ENCODE data around the gene C16orf87. TPM values are rescaled to one million over a fixed set of nuclear protein-coding genes. Genes with fewer than 3 reads are reported as not detected.

C16orf87 gene
- total and polyA plus RNA-seq, 5 experiments from 2014 or later: 4.9 to 8.5 (median 5.7) TPM

DNA sequence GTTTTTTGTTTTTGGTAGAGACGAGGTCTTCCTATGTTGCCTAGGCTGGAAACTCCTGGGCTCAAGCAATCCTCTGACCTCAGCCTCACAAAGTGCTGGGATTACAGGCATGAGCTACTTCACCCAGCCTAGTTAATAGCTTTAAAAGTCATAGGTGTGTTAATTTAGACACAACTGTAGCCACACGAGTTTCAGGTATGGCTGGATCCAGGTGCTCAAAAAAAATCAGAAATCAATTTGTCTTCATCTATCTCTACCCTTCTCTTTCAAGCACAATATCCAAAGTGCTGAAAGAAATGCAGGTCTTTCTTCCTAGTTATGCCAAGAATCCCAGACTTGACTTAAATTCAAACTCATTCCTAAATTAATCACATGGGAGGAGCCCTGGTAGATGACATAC, 23.9 kb upstream of the C16orf87 start:
- ATAC-seq: no peak
- Mint-ChIP-seq H3K27me3 (peaks cover 0 to 1% (median 0%) of the 10 kb centered on the region in 5 donors), H3K27ac (no peak overlapping the region), H3K9me3 (no peaks in the 10 kb centered on the region), H3K36me3 (no peaks in the 10 kb centered on the region), H3K4me3 (no peak overlapping the region), H3K4me1 (no peaks in the 10 kb centered on the region)
- no peak for DNase-seq
- POLR2A ChIA-PET: no interaction called here

DNA sequence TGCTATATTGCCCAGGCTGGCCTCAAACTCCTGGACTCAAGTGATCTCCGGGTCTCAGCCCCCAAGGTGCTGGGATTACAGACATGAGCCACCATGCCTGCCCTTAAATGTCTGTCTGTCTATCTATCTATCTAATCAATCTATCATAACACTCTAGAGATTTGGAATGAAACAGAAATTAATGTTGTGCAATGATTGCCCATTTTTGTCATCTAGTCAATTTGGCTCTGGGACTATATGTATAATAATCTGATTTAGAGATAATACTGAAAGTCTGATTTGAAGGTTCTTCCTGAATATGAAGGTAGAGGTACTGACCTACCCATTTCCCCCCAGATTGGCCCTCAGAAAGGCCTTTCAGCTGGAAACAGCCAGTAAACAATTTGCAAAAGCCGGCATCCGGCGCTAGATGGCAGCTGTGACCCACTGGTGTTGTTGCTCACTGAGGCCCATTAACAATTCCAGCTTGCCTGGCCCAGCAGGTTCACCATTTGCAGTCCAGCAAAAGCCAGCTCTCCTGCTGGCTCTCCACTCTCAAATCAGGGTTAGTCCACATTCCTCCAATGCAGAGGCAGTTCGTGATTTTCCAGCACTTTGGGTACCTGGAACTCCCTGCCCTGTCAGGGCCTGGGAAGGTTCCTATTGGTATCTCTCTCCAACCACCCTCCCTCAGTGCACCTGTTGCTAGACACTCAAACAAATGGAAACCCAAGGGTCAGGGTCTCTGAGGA, 22.9 kb upstream of the C16orf87 start:
- DNase-seq (peak; percentile 12 to 66 (median 36)), ATAC-seq (peak in 1 of 2 donors; percentile 39)
- peaks cover 0 to 1% (median 0%) of the 10 kb centered on the region in 5 donors for H3K27me3 Mint-ChIP-seq
- H3K4me3 Mint-ChIP-seq: no peak overlapping the region
- H3K36me3 Mint-ChIP-seq: no peaks in the 10 kb centered on the region
- no peaks in the 10 kb centered on the region for H3K9me3 Mint-ChIP-seq
- H3K4me1 Mint-ChIP-seq: no peaks in the 10 kb centered on the region
- POLR2A ChIA-PET: no interaction called here
- no peak overlapping the region for H3K27ac Mint-ChIP-seq

DNA sequence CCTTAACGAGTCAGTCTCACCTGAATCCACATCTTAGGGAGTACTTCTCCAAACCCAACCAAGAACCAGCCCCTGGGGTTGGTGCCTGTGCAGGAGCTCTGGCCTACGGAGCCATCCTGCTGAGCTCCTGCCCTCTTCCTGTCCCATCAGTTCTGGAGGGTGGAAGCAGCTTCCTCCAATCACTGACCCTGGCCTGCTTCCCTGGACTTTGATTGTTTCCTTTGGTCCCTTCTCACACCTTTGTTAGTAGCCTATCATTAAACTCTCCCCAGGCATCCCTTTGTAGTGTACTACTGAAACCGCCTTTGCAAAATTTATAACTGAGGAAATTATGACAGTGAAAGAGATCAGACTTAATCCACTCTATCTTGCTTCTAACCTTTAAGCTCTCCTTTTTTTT, 21.1 kb upstream of the C16orf87 start:
- POLR2A ChIA-PET: interaction anchor here (0.7 kb wide), 1 partner anchor 183 kb away, joined by 3 read pairs; no protein-coding TSS in a partner anchor
- H3K4me3 Mint-ChIP-seq: no peak overlapping the region
- H3K27ac Mint-ChIP-seq: no peak overlapping the region
- no peaks in the 10 kb centered on the region for H3K4me1 Mint-ChIP-seq
- ATAC-seq (no peak), DNase-seq (no peak)
- H3K9me3 Mint-ChIP-seq: no peaks in the 10 kb centered on the region
- peaks cover 0 to 8% (median 4%) of the 10 kb centered on the region in 5 donors for H3K27me3 Mint-ChIP-seq
- H3K36me3 Mint-ChIP-seq: no peaks in the 10 kb centered on the region

DNA sequence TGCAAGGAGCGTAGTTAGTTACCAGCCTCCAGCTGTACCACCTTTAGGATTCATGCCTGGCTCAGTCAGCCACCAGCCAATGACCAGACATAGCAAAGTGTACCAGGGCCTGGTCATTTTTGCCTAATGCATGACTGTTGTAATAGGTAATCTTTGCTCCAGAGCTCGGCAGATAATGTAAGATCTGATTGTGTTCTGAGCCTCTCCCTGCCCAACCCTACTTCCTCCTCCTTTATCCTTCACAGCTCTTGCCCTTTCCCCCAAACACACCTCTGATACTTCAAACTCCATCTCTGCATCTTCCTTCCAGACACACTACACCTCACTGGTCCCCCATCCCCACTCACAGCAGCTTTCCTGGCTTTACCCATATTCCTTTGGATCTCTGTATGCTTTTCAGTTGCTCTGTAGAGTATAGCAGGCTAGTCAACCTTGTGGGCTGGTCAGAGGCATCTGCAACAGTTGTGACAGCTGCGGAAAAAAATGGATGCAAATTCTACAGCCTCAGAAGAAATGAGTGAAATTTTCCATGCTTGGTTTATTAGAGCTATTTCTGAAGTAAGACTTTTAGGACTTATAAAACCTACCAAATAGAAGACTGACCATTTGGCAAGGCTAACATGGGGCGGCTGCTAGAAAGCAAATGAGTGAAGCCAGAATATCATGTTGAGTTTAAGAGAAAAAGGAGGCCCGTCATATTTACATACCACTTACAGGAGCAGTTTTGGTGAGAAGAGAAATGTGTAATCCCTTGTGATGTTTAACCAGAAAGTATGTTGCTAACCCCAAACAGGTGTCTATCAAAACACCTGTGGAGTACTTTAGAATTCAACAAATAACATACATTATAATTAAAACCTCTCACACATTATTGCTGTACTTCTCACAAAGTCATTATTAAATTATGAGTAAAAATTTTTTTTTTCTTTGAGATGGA, 19.9 kb upstream of the C16orf87 start:
- Mint-ChIP-seq H3K4me3 (no peak overlapping the region), H3K9me3 (no peaks in the 10 kb centered on the region), H3K27ac (peak overlapping the region in 1 of 10 donors; percentile 2), H3K27me3 (peaks cover 0 to 15% (median 4%) of the 10 kb centered on the region in 5 donors), H3K4me1 (no peaks in the 10 kb centered on the region), H3K36me3 (no peaks in the 10 kb centered on the region)
- POLR2A ChIA-PET: no interaction called here
- no peak for DNase-seq
- no peak for ATAC-seq

DNA sequence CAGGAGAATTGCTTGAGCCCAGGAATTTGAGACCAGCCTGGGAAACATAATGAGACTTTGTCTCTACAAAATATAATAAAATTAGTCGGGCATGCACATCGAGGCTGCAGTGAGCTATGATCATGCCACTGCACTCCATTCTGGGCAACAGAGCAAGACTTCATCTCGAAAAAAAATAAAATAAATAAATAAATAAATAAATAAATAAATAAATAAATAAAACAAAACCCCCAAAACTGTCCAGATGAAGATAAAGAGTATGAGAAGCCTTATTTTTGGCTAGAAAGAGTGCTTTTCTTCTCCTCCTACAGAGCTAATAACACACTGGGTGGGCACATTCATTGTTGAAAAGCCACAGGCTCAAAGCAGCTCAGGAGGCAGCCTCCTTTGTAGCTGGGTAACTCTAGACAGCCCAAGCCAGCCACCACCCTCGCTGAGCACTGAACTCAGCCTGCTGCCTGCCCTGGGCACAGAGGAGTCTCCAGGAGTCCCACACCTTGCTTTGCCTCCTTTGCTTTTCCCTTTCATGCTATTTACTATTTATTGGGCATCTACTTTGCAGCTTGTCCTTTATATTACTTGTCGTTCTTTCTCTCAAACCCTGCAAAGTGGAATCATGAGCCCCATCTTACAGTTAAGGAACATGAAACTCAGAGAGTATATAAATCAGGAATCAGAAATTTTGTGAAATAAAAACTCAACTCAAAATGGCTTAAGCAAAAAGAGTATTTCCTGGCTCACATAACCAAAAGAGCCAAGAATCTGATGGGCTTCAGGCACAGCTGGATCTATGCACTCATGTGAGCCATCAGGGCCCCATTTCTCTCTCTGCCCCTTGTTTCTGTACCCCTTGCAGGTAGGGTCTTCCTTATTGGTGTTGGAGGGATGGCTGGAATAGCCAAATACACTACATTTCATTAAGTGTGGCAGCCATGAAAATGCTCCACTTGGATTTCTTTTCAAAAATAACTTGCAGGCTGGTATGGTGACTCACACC, 18.1 kb upstream of the C16orf87 start:
- DNase-seq (no peak), ATAC-seq (no peak)
- H3K36me3 Mint-ChIP-seq: no peaks in the 10 kb centered on the region
- H3K4me1 Mint-ChIP-seq: no peaks in the 10 kb centered on the region
- POLR2A ChIA-PET: no interaction called here
- H3K4me3 Mint-ChIP-seq: no peak overlapping the region
- H3K27me3 Mint-ChIP-seq: peaks cover 0 to 23% (median 4%) of the 10 kb centered on the region in 5 donors
- peaks cover 0 to 4% (median 0%) of the 10 kb centered on the region in 9 donors for H3K9me3 Mint-ChIP-seq
- no peak overlapping the region for H3K27ac Mint-ChIP-seq

DNA sequence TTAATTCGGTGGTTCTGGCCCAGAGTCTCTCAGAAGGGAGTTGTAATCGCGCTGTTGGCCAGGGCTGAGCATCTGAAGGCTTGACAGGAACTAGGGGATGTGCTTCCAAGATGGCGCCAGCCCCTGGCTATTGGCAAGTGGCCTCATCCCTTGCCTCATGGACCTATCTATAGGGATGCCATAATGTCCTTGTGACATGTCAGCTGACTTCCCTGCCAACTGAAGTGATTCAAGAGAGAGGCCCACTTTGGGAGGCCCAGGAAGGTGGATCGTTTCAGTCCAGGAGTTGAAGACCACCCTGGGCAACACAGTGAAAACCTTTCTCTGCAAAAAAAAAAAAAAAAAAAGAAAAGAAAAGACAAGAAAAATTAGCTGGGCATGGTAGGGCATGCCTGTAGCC, 15.0 kb upstream of the C16orf87 start:
- peaks cover 0 to 6% (median 3%) of the 10 kb centered on the region in 3 donors for H3K36me3 Mint-ChIP-seq
- no peak for ATAC-seq
- H3K4me3 Mint-ChIP-seq: no peak overlapping the region

DNA sequence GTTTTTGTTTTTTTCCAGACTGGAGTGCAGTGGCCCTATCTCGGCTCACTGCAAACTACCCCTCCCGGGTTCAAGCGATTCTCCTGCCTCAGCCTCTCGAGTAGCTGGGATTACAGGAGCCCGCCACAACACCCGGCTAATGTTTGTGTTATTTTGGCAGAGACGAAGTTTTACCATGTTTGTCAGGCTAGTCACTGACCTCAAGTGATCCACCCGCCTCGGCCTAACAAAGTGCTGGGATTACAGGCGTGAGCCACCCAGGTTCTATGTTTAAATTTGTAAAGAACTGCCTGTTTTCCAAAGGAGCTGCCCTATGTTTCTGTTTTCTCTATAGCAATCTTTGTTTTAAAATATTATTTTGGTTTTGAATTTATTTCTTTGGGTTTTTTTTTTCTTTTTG, 13.8 kb upstream of the C16orf87 start:
- no peak overlapping the region for H3K27ac Mint-ChIP-seq
- DNase-seq: no peak
- H3K27me3 Mint-ChIP-seq: peaks cover 0 to 21% (median 4%) of the 10 kb centered on the region in 5 donors
- H3K9me3 Mint-ChIP-seq: peaks cover 0 to 13% (median 4%) of the 10 kb centered on the region in 9 donors
- H3K4me1 Mint-ChIP-seq: no peaks in the 10 kb centered on the region
- no peak for ATAC-seq
- POLR2A ChIA-PET: interaction anchor here (0.6 kb wide), 1 partner anchor 20 kb away, joined by 7 read pairs; no protein-coding TSS in a partner anchor
- H3K36me3 Mint-ChIP-seq: peaks cover 0 to 6% (median 3%) of the 10 kb centered on the region in 3 donors
- no peak overlapping the region for H3K4me3 Mint-ChIP-seq

More for the DNA sequence above, 15.0 kb upstream of the C16orf87 start:
- Mint-ChIP-seq H3K27me3 (peaks cover 0 to 23% (median 4%) of the 10 kb centered on the region in 5 donors), H3K27ac (no peak overlapping the region), H3K9me3 (peaks cover 0 to 13% (median 4%) of the 10 kb centered on the region in 9 donors), H3K4me1 (no peaks in the 10 kb centered on the region)
- no peak for DNase-seq
- POLR2A ChIA-PET: no interaction called here

DNA sequence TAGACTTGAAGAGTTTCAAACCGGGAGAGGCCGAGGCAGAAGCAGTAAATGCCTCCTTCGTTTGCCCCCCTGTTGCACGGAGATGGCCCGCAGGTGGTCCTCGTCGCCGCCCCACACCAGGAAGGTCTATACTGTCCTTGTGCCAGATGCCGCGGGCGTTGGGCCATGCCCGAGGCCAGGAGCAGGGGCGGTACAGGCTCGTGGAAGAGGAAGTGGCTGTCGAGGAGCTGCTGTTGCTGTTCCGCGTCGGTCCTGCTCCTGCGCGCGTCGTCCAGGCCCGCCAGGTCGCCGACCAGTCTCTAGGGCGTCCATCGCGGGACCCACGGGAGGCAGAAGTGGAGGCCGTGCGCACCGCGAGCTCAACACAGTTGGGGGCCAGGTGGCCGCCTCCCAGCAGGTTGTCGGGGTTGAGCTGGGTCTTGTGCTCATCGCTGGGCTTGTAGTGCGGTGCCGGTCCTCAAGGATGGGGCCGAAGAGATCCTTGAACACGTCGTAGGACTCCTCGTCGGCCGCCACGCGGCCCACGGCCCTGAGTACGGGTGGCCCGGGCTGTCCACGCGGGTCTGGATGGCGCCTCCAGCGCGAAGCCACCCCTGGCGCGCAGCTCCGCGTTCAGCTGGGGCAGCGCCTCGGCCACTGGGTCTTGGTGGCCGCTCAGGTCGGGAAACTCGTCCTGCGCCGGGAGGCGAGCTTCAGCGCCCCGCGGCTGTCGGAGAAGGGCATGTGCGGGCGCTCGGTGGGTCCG, 13.1 kb upstream of the C16orf87 start:
- ATAC-seq (peak in 1 of 2 donors; percentile 28), DNase-seq (no peak)
- POLR2A ChIA-PET: no interaction called here
- Mint-ChIP-seq H3K9me3 (peaks cover 0 to 13% (median 4%) of the 10 kb centered on the region in 9 donors), H3K27me3 (peaks cover 0 to 21% (median 4%) of the 10 kb centered on the region in 5 donors), H3K36me3 (peaks cover 0 to 6% (median 3%) of the 10 kb centered on the region in 3 donors), H3K4me1 (no peaks in the 10 kb centered on the region), H3K27ac (no peak overlapping the region), H3K4me3 (no peak overlapping the region)

DNA sequence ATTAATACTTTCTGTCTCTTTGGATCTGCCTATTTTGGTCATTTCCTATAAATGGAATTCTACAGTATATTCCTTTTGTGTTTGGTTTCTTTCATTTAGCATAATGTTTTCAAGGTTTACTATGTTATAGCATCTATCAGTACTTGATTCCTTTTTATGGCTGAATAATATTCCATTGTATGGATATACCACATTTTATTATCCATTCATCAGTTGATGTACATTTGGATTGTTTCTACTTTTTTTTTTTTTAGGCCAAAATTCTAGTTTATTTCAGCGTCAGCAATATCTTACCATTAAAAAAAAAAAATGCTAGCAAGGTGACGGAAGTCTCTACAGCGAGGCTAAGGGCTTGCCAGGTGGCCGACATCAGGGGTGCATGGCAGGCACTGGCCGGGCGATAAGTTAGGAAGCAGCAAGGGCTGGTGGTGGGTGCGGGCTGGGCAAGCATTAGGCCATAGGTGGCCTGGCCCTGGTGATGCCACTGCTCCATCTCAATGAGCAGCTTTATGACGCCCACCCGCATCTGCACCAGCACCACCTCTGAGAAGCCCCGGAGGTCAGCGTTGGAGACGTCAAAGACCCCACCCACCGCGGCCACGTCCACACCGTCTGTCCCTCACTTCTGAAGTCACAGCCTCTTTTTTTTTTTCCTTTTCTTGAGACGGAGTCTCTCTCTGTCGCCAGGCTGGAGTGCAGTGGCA, 11.4 kb upstream of the C16orf87 start:
- H3K27me3 Mint-ChIP-seq: peaks cover 0 to 17% (median 4%) of the 10 kb centered on the region in 5 donors

DNA sequence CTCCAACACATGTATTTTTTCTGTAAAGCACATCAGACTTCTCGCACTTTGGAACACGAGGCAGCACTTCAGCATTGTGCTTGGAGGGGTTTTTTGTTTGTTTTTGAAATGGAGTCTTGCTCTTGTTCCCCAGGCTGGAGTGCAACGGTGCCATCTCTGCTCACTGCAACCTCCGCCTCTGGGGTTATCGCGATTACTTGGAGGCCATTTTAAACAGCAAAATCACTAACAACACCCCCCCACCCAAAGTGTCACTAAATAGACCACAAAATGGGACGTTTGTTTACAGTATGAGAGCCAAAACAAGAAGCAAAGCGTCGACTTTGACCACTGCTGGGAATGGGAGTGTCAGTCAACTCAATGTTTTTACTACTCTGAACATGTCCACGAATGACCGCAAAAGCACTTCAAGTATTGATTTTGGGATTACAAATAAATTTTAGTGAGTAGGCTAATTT, 9.0 kb upstream of the C16orf87 start:
- POLR2A ChIA-PET: no interaction called here

More for the DNA sequence above, 11.4 kb upstream of the C16orf87 start:
- Mint-ChIP-seq H3K4me1 (no peaks in the 10 kb centered on the region), H3K27ac (no peak overlapping the region), H3K36me3 (peaks cover 0 to 6% (median 3%) of the 10 kb centered on the region in 3 donors), H3K9me3 (peaks cover 0 to 13% (median 4%) of the 10 kb centered on the region in 9 donors), H3K4me3 (no peak overlapping the region)
- no peak for ATAC-seq
- no peak for DNase-seq
- POLR2A ChIA-PET: no interaction called here

More for the DNA sequence above, 9.0 kb upstream of the C16orf87 start:
- no peak for DNase-seq
- peaks cover 0 to 12% (median 0%) of the 10 kb centered on the region in 4 donors for H3K4me1 Mint-ChIP-seq
- no peak for ATAC-seq
- H3K36me3 Mint-ChIP-seq: peaks cover 0 to 6% (median 3%) of the 10 kb centered on the region in 3 donors
- peaks cover 0 to 13% (median 4%) of the 10 kb centered on the region in 9 donors for H3K9me3 Mint-ChIP-seq
- peaks cover 0 to 4% (median 1%) of the 10 kb centered on the region in 5 donors for H3K27me3 Mint-ChIP-seq
- H3K27ac Mint-ChIP-seq: no peak overlapping the region
- no peak overlapping the region for H3K4me3 Mint-ChIP-seq
